Body of pancreas (tissue), 4 donors: ENCODE results near the gene BLOC1S5. TPM values are rescaled to one million over a fixed set of nuclear protein-coding genes. Genes with fewer than 3 reads are reported as not detected.

Source experiments
- ATAC-seq: fragments of 150-250 bp; one replicate; pipeline ENCODE4 v1.9.1; 2016
- DNase-seq, 4 donors: peaks; one replicate each; pipeline ENCODE4 v3.0.0-alpha.2; 2019
- H3K27ac ChIP-seq, 4 donors: fragments of 200-600 bp; sonication (generic); 1 replicate in 3 of 4; 2 replicates in 1 of 4; pipeline versions ENCODE4 v1.5.1 to v1.6.1; 2016 to 2019; ENCODE audit warnings: mild to moderate bottlenecking in 1 of 4, mixed read lengths in 1 of 4, moderate library complexity in 1 of 4
- H3K27me3 ChIP-seq, 2 donors: fragments of 200-600 bp; sonication (generic); one replicate each; pipeline ENCODE4 v1.6.0; 2016; ENCODE audit warnings: mild to moderate bottlenecking in 1 of 2
- H3K36me3 ChIP-seq, 2 donors: fragments of 200-600 bp; sonication (generic); replicated peaks in 1 of 2; 2 replicates each; pipeline ENCODE4 v1.5.1; 2016; ENCODE audit warnings: low read depth in 2 of 2; ENCODE audit not compliant: insufficient read depth in 1 of 2
- H3K4me1 ChIP-seq: fragments of 200-600 bp; sonication (generic); one replicate; pipeline ENCODE4 v1.6.0; 2016
- H3K4me3 ChIP-seq, 2 donors: fragments of 200-600 bp; sonication (generic); 1 replicate in 1 of 2; 2 replicates in 1 of 2; pipeline ENCODE4 v1.5.1; 2016 to 2019
- H3K9me3 ChIP-seq, 3 donors: fragments of 200-600 bp; sonication (generic); 1 replicate in 2 of 3; 2 replicates in 1 of 3; pipeline ENCODE4 v1.5.1; 2016
- CTCF ChIP-seq, 7 experiments: fragments of 450-650 bp in 4 of 7; fragments of 200-600 bp in 3 of 7; sonication (generic) in 3 of 7; IDR thresholded peaks; one replicate each; pipeline ENCODE4 v1.5.1; 2016 to 2019; ENCODE audit warnings: antibody characterized with exemption in 7 of 7
- POLR2A ChIP-seq, 3 donors: fragments of 450-650 bp; IDR thresholded peaks; one replicate each; pipeline ENCODE4 v1.6.1; 2016; ENCODE audit warnings: antibody characterized with exemption in 3 of 3, mild to moderate bottlenecking in 2 of 3
- WGBS, 2 donors: methylation state at CpG; one replicate each; pipeline ENCODE4 v1.1.5; 2017; 5-methylcytosine and 5-hydroxymethylcytosine counted together
- intact Hi-C: fragments of 100-400 bp; cut with DNase I; formaldehyde crosslinking; loops from one replicate; pipeline ENCODE4 v1.15.1; 2023
- total RNA-seq, 2 donors: library from RNA; depleted of rRNA; stranded (reverse); fragments of >200 nt; gene quantifications; one replicate each; pipeline ENCODE4 v1.1.0, GENCODE V29; 2016

Gene BLOC1S5
- total RNA-seq, 2 donors from 2014 or later = 2.6 to 4.4 TPM

GRCh38 chr6:8017705-8018104, 46.5 kb downstream of the BLOC1S5 start:
- Histone ChIP-seq H3K9me3 (no peaks in the 10 kb centered on the region), H3K4me3 (no peak overlapping the region), H3K27ac (no peak overlapping the region), H3K27me3 (no peaks in the 10 kb centered on the region), H3K4me1 (no peaks in the 10 kb centered on the region), H3K36me3 (no peaks in the 10 kb centered on the region)
- DNase-seq = no peak
- ATAC-seq = no peak
- intact Hi-C loops = no loop called here
- 83 to 90% methylated on average over 7 of the region's 7 CpGs for WGBS, 2 donors
- TF ChIP-seq CTCF (IDR thresholded peaks at IDR 0.05) (no peak), POLR2A (IDR thresholded peaks at IDR 0.05) (no peak)

GRCh38 chr6:8017276-8017701, 46.9 kb downstream of the BLOC1S5 start:
- TF ChIP-seq CTCF (IDR thresholded peaks at IDR 0.05) = no peak
- TF ChIP-seq POLR2A (IDR thresholded peaks at IDR 0.05) = no peak
- 72 to 79% methylated on average over 9 of the region's 9 CpGs for WGBS, 2 donors
- H3K27me3 ChIP-seq = no peaks in the 10 kb centered on the region
- H3K36me3 ChIP-seq = no peaks in the 10 kb centered on the region
- ATAC-seq (no peak), DNase-seq (no peak)
- no peaks in the 10 kb centered on the region for H3K9me3 ChIP-seq
- intact Hi-C loops = no loop called here
- no peak overlapping the region for H3K4me3 ChIP-seq
- H3K27ac ChIP-seq = no peak overlapping the region
- H3K4me1 ChIP-seq = no peaks in the 10 kb centered on the region

- WGBS, 2 donors = 92 to 94% methylated on average over 3 of the region's 3 CpGs
- DNase-seq (no peak), ATAC-seq (no peak)
- TF ChIP-seq CTCF (IDR thresholded peaks at IDR 0.05) (no peak), POLR2A (IDR thresholded peaks at IDR 0.05) (no peak)
- H3K4me1 ChIP-seq = no peaks in the 10 kb centered on the region
- no peaks in the 10 kb centered on the region for H3K36me3 ChIP-seq
- no peaks in the 10 kb centered on the region for H3K9me3 ChIP-seq
- no peaks in the 10 kb centered on the region for H3K27me3 ChIP-seq
- no peak overlapping the region for H3K4me3 ChIP-seq
- intact Hi-C loops = no loop called here
- no peak overlapping the region for H3K27ac ChIP-seq
Observed at GRCh38 chr6:8014947-8015346, 49.2 kb downstream of the BLOC1S5 start.

GRCh38 chr6:8013763-8014162, 50.4 kb downstream of the BLOC1S5 start:
- H3K4me3 ChIP-seq = no peak overlapping the region
- TF ChIP-seq CTCF (IDR thresholded peaks at IDR 0.05) (no peak), POLR2A (IDR thresholded peaks at IDR 0.05) (no peak)
- 55 to 62% methylated on average over 3 of the region's 3 CpGs for WGBS, 2 donors
- no peaks in the 10 kb centered on the region for H3K9me3 ChIP-seq
- H3K27me3 ChIP-seq = no peaks in the 10 kb centered on the region
- ATAC-seq = no peak
- H3K27ac ChIP-seq = no peak overlapping the region
- intact Hi-C loops = no loop called here
- H3K36me3 ChIP-seq = no peaks in the 10 kb centered on the region
- no peak for DNase-seq
- H3K4me1 ChIP-seq = no peaks in the 10 kb centered on the region

- Histone ChIP-seq H3K4me1 (no peaks in the 10 kb centered on the region), H3K9me3 (no peaks in the 10 kb centered on the region), H3K4me3 (no peak overlapping the region), H3K27ac (no peak overlapping the region), H3K36me3 (no peaks in the 10 kb centered on the region), H3K27me3 (no peaks in the 10 kb centered on the region)
- ATAC-seq = no peak
- DNase-seq = no peak
- 94 to 96% methylated on average over 1 of the region's 1 CpG for WGBS, 2 donors
- TF ChIP-seq POLR2A (IDR thresholded peaks at IDR 0.05) = no peak
- peak in 6 of 7 experiments; percentile 19 to 50 (median 40) for TF ChIP-seq CTCF (IDR thresholded peaks at IDR 0.05)
- intact Hi-C loops = no loop called here
Observed at GRCh38 chr6:8006208-8006607, 58.0 kb downstream of the BLOC1S5 start.
